A549 (cell line): ENCODE results near the gene TMTC1.

Experiments
- MAX ChIP-seq: IDR thresholded peaks from 2 replicates; pipeline ENCODE4 v1.6.1; 2012
- TF ChIP-seq, protein P1 (sequence below): fragments of >200 bp; sonication (Bioruptor Twin); formaldehyde crosslinking; IDR thresholded peaks from 3 replicates; pipeline ENCODE4 v1.5.1; 2016

GRCh38 chr12:29534935-29535334, 248.8 kb downstream of the TMTC1 start:
- TF ChIP-seq, protein P1, sequence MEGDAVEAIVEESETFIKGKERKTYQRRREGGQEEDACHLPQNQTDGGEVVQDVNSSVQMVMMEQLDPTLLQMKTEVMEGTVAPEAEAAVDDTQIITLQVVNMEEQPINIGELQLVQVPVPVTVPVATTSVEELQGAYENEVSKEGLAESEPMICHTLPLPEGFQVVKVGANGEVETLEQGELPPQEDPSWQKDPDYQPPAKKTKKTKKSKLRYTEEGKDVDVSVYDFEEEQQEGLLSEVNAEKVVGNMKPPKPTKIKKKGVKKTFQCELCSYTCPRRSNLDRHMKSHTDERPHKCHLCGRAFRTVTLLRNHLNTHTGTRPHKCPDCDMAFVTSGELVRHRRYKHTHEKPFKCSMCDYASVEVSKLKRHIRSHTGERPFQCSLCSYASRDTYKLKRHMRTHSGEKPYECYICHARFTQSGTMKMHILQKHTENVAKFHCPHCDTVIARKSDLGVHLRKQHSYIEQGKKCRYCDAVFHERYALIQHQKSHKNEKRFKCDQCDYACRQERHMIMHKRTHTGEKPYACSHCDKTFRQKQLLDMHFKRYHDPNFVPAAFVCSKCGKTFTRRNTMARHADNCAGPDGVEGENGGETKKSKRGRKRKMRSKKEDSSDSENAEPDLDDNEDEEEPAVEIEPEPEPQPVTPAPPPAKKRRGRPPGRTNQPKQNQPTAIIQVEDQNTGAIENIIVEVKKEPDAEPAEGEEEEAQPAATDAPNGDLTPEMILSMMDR, result no peak
- TF ChIP-seq MAX, result no peak
